T follicular helper cell (primary cell): ENCODE results near the gene PLSCR4.

Experiments
- DNase-seq: peaks from one replicate; pipeline ENCODE4 v3.0.0-alpha.2; 2020; ENCODE audit warnings: low read depth

The PLSCR4 gene

DNA sequence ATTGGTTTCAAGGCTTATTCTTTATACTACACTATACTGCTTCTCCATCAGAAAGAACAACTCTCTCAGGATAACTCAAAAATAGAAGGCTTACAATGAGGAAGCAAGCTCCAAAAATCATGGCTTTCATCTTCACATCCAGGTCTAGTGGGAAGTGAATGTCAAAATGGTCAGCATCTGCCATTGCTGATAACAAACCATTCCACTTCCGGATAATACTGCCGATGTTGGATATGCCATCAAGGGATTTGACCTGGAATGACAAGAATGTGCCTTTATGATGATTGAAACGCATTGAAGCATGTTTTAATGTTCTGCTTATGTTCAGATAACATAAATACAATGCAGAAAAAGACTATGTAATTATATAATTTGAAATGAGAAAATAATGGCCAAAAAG, 55.9 kb downstream of the PLSCR4 start:
- DNase-seq: no peak

DNA sequence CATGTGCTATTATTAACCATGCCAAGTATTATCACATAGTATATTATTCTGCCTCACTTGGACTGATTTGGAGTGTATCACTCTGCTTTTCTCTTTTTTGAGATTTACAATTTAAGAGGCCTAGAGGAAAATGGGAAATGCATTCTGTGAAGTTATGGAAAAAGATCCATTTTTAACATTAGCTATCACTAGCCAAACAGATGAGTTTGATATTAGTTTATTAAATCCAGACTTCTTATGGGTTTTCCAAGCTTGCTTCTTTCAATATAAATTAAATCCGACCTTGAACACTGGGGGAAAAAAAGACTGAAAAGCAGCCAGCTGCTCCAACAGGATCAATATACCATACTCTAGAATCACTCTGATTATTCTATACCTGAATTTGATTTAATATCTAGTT, 59.9 kb downstream of the PLSCR4 start:
- DNase-seq: no peak

- no peak for DNase-seq
Observed at GRCh38 chr3:146189519-146190173, 61.3 kb downstream of the PLSCR4 start.

DNA sequence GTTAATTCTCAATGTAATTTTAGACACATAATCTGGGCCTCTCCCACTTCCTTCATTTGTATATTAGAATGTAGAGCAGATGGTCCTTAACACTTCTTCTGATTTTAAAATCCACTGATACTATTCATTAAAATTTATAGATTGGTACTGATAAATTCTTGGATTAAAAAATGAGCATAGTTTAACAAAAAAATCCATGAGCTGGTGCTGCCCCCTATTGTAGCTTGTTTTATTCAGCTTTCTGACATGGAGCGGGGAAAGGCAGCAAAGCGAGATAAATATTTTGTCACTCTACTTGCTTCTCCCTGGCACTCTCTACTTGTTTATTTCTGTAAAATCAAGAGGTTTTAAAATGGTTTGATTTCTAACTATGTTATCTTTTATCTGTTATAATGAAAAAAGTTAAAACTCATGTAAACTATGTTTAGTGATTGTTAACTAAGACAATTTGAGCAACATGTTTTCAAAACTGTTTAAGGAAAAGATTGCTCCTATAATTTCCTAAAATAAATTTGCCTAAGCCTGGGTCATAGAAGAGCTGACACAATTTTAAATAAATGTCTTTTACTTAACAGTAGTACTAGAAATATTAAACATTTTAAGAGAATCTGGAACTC, 63.5 kb downstream of the PLSCR4 start:
- no peak for DNase-seq

- no peak for DNase-seq
Observed at GRCh38 chr3:146184241-146185015, 66.5 kb downstream of the PLSCR4 start.

GRCh38 chr3:146181216-146181615, 69.7 kb downstream of the PLSCR4 start:
- no peak for DNase-seq

DNA sequence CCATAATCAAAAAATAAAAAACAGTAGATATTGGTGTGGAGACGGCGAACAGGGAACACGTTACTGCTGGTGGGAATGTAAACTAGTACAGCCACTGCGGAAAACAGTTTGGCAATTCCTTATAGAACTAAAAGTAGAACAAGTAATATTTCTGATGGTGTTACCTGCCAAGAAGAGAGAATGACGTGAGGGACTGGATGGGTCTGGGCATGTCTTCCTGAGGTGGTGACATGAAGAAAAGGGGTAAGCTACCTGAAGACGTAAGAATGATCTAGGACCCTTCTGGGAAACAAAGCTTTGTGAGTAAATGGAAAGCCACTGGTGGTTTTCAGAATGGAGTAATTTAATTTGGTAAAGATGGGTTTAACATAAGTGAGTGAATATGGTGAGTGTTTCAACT, 70.5 kb downstream of the PLSCR4 start:
- no peak for DNase-seq

DNA sequence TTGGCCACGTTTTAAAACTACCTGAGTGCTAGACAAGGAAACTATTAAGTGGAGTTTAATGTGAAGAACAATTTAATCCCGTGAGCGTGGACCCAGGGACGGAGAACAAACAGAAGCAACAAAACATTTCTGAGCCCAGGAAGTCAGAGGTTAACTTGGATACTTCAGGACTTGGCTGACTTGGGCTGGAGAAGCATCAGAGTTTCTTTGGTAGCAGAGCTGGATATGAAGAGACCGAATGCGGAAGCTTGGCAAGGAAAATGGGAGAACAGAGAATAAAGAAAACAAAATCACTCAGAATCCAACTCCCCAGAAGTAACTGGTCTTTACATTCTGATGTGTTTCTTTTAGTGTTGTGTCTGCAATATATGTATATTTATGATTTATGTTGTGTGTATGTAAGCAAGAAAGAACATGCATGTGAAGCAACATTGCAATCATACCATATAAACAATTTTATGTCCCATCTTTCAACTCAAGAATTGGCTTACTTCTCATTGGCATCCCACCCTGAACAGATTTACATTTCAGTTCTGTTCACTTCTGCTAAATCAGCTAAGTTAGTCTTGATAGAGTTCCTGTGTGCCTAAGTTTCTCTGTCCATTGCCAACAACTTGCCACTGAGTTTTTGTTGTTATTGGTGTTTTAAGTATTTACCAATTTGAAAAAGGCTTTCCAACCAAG, 72.8 kb downstream of the PLSCR4 start:
- no peak for DNase-seq

- DNase-seq: no peak
Observed at GRCh38 chr3:146177519-146177918, 73.4 kb downstream of the PLSCR4 start.

GRCh38 chr3:146177072-146177471, 73.8 kb downstream of the PLSCR4 start:
- no peak for DNase-seq

DNA sequence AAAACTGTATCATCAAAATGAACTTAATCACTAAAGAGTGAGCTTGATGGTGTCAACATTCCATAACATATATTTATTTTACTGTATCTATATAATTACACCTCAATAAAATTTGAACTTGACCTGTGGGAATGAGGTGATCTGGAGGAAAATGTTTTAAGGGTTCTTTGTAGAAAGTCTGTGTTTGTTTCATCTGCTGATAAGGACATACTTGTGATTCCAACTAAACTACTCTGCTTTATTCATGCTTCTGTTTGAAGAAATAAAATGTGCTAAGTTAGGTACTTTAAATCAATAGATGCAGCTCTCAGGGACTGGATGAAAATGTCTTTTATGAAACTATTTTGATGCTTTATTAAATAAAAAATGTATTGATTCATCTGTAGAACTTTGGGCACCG, 78.3 kb downstream of the PLSCR4 start:
- DNase-seq: no peak

- DNase-seq: no peak
Observed at GRCh38 chr3:146170591-146170990, 80.3 kb downstream of the PLSCR4 start.

DNA sequence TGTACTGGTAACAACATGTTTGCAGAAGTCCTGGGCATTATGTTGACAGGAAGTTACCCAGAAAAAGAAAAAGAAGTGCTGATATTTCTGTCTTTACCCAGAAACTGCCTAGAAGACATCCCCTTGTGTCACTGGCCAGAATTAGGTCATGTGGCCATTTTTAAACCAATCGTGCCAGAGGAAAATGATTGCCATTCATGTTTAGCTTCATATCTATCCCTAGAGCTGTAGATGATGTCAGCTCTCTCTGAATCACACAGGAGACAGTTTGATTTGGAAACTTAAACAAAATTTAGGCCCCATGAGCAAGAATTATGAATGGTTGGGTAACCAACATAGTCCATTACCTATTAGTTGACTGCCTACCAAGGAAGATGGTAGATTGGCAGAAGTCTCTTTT, 81.0 kb downstream of the PLSCR4 start:
- no peak for DNase-seq

- DNase-seq: no peak
Observed at GRCh38 chr3:146166826-146167225, 84.1 kb downstream of the PLSCR4 start.

- no peak for DNase-seq
Observed at GRCh38 chr3:146166415-146166821, 84.5 kb downstream of the PLSCR4 start.

DNA sequence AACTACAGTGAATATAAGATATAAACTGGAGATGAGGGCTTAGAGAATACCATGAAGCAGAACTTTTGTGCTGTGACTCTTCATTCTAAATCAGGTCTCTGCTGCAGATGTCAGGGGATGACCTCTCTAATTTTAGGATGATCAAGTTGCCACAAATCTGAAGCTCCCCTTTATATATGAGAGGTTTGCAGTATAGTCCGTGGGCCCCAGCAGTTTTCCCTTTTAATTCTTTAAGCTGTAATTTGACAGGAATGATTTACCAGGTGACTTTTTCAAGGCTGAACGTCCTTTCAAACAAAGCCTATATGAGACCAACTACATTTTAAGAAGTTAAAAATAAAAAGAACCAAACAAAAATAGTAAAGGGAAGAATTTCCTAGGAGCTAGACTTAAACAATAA, 85.0 kb downstream of the PLSCR4 start:
- no peak for DNase-seq

GRCh38 chr3:146164971-146165769, 85.7 kb downstream of the PLSCR4 start:
- no peak for DNase-seq

- no peak for DNase-seq
Observed at GRCh38 chr3:146164506-146164905, 86.4 kb downstream of the PLSCR4 start.

- no peak for DNase-seq
Observed at GRCh38 chr3:146164071-146164470, 86.8 kb downstream of the PLSCR4 start.

GRCh38 chr3:146163584-146163983, 87.3 kb downstream of the PLSCR4 start:
- DNase-seq: no peak

DNA sequence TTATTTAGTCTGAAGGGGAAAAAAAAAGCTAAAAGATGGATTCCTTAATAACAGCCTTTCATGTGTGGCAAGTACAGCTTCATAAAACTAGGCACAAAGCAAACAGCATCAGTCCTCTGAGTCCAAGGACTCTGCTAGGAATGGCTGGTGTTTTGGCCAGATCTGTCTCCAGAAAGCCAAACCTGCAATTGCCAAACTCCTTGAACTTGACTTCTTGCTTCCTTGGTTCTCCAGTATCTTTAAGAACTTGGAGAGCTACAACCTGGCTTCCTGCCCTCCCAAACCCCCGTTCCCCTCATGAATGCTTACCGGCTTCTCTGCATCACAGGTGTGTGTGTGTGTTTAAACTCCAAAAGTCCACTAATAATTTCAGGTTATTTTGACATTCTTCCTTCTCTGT, 88.3 kb downstream of the PLSCR4 start:
- DNase-seq: no peak

GRCh38 chr3:146161663-146162002, 89.3 kb downstream of the PLSCR4 start:
- no peak for DNase-seq
